ENCODE measurements around the gene ARHGAP1.
A peak's percentile ranks its signal among the peaks of the same experiment; 100 is the strongest.

Gene ARHGAP1

DNA sequence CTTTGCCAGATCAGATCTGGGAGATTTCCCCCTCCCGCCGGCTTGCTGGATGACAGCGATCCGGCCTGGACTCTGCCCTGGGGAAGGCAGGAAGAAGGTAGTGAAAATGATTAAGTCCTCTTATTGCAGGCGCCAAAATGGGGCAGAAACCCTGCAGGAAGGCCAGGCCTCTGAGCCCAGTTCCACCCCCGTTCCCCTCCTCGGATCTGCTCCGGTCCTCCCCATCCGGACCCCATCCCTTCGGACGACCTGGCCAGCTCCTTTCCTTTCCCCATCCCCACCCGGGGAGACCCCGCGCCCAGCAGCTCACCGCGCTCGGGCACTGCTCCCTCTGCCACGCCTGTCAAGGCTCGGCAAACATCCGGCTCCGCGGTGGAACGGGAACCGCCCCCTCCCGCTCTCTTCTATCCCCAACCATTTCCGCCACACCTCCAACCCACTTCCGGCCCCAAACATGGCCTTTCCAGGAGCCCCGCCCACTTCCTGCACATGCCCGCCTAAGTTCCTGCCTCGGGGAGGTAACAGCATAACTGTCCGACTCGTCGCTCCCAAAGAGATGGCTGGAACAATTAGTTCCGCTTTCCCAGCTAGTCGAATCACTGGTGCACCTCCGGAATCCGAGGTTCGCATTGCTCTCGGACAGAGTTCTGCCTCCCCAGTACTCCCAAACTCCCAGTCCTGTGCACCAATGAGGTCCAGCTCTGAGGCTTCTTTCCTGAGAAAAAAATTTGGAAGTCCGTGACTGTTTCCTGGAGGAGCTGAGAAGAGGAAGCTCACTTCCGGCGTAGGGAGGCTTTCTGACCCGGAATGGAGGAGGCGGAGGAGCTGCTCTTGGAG is at the start of gene ARHGAP1, which contains the start of gene ZNF408:
Gene ARHGAP1, minus strand, starts transcription at position 379 of the 837 bp plus-strand sequence. CDS start 4,512 bp downstream, outside the sequence.
Gene ZNF408, plus strand, starts transcription at position 791 of the 837 bp plus-strand sequence. Its CDS starts 17 bp downstream, at position 808.
- FAIRE-seq = peak; percentile 95

DNA sequence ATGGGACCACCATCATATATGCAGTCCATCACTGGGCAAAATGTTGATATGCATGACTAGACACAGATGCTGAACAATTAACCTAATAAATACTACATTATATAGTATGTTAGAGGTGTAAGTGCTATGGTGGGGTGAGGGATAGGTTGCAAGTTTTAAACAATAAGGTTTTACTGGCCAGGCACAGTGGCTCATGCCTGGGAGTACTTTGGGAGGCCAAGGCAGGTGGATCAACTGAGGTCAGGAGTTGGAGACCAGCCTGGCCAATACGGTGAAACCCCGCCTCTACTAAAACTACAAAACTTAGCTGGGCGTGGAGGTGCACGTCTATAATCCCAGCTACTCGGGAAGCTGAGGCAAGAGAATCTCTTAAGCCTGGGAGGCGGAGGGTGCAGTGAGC is 46.7 kb upstream of the ARHGAP1 start:
- FAIRE-seq = no peak

DNA sequence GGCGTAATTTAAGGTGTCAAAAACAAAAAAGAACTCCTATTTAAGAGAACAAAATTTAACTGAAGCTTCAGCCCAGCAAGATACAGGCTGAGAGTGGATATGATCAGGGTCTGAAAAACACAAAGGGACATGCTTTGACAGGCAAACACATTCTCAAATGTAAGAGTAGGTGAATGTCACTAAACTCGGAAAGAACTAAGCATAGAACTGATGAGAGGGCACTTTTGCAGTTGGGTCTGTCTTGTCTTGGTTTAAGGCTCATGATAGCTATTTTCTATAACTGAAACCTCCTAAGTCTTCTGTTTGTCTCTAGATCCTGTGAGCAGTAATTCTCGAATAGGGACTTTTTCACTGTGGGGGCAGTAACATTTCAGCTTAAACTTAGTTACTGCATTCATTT is 45.6 kb upstream of the ARHGAP1 start:
- no peak for FAIRE-seq

DNA sequence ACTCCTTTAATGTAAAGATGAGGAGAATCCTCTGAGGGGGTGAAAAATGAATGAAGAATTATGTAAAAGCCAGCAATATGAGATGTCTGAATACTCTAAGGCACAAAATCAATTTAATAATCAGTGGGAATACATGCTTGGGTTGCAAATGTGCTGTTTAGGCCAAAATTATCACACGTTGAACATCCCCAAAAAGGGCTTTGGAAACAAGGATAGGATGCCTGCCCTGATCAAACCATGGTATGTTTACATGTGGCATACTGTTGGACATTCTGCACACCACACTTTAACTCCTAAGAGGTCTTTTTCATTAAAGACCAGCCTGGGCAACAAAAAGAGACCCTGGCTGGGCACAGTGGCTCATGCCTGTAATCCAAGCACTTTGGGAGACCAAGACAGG is 44.9 kb upstream of the ARHGAP1 start:
- no peak for FAIRE-seq

DNA sequence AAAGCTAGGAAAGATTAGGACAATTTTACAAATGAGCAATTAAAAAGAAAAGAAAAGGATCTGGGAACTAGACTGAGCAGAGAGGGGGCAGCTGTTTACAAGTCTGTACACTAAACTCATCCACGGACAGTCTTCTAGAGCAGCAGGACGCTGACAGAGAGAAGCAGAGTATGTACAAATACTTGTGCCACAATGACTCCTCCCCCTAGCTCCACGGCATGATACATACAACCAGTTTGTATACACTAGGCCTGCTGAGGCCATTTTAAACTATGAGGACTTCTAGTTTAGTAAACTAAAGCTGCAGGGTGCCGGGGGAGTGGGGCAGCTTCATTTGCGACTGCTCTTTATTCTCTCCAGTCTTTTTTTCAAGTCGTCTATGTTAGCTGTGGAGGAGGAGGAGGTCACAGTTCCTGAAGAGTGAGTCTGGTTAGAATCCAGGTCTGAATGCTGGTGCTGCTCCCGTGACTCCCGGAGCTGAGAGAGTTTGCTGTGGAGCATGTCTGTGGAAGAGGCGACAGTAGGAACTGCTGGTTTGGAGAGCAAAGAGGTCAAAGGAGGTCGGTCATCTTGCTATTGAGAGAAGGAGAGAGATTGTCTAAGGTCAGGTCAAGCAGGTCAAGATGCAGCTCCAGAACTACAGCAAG is 43.4 kb upstream of the ARHGAP1 start:
- no peak for FAIRE-seq

DNA sequence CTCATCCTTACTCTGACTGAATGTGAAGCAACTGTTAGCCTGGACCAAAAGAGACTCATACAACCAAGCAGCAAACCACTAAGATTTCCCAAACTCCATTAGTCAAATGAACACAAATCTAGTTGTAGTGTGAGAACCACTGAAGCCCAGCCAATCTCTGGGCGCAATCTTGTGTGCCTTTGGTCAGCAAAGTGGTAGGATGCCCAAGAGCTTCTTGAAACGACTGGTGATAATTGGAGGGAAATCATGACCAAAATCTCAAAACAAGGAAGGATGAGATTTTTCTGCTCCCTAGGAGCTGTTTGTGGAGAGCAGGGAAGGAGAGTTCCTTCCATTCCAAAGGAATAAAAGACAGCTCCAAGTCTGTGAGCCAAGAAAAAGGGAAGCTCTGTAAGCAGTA is 42.6 kb upstream of the ARHGAP1 start:
- FAIRE-seq = no peak

DNA sequence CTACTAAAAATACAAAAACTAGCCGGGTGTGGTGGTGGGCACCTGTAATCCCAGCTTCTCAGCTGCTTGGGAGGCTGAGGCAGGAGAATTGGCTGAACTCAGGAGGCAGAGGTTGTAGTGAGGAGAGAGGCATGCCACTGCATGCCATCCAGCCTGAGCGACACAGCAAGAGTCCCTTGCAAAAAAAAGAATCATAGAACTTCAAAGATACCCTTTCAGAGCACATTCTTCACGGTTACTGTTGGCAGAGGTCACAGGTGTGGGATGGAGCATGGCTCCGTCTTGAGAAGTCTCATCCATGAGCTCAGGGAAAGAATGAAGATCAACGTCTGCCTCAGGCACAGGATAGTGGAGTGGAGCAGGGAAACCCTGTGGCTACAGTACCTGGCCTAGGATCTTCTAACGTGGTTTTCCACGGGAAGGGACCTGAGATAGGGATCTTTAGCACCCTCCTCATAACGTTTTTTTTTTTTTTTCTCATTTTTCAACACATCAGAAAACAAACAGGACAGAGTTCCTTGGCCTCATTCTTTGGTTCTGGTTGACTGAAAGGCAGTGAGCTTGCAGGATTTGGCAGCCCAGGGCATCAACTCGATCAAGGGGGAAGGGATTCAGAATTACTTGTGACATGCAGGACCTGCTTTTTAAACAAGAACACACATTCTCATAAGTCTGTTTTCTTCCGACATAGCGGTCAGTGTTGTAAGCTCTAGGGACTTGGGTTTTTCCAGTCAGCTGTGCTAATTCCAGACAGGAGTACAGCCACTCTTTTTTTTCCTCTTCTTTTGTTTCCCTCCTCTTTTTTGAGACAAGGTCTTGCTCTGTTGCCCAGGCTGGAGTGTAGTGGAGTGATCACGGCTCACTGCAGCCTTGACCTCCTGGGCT is 41.4 kb upstream of the ARHGAP1 start:
- FAIRE-seq = no peak

DNA sequence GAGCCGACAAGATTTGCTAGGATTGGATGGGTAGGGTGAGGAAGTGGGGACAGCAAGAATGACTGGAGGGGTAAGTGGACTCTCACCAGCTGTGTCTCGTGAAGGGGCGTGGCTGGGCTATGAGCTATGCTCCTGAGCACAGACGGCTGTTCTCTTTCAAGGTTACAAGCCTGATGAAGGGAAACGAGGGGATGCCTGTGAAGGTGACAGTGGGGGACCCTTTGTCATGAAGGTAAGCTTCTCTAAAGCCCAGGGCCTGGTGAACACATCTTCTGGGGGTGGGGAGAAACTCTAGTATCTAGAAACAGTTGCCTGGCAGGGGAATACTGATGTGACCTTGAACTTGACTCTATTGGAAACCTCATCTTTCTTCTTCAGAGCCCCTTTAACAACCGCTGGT is 38.5 kb upstream of the ARHGAP1 start:
- FAIRE-seq = no peak

DNA sequence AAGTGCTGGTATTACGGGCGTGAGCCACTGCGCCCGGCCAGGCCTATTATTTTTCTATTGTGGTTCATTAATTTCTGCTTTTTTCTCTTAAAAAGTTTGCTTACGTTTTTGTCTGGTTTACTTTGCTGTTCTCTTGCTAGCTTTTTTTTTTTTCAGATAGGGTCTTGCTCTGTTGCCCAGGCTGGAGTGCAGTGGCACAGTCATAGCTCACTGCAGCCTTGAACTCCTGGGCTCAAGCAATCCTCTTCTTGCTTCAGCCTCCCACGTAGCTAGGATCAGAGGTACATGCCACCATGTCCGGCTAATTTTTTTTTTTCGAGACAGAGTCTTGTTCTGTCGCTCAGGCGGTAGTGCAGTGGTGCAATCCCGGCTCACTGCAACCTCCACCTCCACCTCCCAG is 37.3 kb upstream of the ARHGAP1 start:
- no peak for FAIRE-seq

DNA sequence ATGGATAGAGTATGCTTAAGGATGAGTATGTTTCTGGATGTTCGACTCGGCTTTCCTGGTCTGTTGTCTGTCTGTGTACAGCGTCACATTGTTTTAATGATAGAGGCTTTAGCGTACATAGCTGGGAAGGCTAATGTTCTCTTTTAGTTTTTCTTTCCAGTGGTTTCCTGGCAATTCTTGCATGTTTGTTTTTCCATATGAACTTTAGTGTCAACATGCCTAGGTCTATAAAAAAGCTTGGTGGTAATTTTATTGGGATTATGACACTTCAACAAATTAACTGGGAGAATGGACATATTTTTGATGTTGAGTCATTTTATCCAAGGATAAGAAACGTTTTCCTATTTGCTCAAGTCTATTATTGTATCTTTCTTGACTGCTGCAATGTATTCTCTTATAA is 36.2 kb upstream of the ARHGAP1 start:
- no peak for FAIRE-seq

DNA sequence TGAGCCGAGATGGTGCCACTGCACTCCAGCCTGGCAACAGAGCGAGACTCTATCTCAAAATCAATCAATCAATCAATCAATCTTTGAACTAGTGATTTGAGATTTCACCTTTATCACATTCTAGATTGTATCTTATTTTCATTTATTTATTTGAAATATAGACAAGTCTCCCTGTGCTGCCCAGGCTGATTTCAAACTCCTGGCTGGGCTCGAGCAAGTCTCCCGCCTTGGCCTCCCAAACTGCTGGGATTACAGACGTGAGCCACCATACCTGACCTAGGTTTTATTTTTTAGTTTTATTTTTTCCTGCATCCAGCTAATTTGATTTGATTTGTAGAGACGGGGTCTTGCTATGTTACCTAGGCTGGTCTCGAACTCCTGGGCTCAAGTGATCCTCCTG is 35.7 kb upstream of the ARHGAP1 start:
- no peak for FAIRE-seq

DNA sequence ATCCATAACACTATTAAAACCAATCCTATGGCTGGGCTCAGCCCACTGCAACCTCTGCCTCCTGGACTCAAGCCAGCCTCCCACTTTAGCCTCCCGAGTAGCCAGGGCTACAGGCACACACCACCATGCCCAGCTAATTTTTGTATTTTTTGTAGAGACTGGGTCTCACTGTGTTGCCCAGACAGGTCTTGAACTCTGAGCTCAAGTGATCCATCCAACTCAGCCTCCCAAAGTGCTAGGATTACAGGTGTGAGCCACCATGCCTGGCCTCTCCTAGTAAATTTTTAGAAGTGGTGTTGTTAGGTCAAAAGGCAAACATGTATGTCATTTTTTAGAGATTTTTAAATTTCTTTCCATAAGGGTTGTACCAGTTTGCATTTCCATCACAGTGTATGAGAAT is 32.8 kb upstream of the ARHGAP1 start:
- FAIRE-seq = no peak

DNA sequence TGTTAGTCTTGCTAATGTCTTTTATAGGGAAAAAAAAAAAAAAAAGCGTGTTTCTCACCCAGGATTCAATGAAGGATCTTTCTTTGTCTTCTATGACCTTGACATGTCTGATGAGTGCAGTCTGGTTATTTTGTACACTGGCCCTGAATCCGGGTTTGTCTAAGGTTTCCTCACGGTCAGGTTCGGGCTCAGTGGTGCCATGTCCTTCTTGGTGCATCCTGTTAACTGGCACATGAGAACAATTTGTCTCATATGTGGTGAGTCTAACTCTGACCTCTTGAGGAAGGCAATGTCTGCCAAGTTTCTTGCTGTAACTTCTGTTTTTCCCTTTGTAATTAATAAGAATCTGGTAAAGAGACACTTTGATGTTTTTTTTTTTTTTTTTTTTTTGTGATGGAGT is 31.1 kb upstream of the ARHGAP1 start:
- FAIRE-seq = no peak

DNA sequence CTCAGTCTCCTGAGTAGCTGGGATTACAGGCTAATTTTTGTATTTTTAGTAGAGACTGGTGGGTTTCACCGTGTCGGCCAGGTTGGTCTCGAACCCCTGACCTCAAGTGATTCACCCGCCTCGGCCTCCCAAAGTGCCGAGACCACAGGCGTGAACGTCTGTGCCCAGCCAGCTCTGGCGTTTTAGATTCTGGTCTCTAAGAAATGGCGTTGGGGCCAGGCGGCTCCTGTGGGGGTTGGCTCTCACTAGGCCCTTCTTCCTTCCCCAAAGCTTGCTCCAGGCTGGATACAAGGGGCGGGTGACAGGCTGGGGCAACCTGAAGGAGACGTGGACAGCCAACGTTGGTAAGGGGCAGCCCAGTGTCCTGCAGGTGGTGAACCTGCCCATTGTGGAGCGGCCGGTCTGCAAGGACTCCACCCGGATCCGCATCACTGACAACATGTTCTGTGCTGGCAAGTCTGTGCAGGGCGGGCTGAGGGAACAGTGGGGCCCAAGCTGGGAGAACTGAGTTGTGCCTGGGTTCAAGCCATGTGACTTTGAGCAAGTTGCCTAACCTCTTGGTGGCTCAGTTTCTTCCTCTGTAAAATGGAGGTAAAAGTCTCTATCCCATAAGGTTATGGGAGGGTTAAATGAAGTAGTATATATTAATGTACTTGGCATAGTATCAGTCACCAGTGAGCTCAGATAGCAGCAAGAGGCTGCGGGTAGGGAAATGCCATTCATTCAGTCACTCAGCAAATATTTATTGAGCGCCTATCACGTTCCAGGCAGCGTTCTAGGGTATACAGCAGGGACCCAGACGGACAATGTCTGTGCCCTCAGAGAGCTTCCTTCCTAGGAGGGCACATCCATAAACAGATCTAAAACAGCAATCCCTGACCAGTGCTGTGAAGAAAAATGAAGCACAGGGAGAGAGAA is 28.9 kb upstream of the ARHGAP1 start:
- no peak for FAIRE-seq

DNA sequence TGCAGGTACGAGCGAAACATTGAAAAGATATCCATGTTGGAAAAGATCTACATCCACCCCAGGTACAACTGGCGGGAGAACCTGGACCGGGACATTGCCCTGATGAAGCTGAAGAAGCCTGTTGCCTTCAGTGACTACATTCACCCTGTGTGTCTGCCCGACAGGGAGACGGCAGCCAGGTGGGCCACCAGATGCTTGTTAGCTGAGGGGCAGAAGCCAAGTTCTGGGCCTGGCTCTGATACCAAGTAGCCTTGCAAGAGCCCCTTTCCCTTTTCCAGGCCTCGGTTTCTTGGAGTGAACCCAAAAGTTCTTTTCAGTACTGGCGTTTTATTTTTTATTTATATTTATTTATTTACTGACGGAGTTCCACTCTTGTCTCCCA is 28.2 kb upstream of the ARHGAP1 start:
- no peak for FAIRE-seq

DNA sequence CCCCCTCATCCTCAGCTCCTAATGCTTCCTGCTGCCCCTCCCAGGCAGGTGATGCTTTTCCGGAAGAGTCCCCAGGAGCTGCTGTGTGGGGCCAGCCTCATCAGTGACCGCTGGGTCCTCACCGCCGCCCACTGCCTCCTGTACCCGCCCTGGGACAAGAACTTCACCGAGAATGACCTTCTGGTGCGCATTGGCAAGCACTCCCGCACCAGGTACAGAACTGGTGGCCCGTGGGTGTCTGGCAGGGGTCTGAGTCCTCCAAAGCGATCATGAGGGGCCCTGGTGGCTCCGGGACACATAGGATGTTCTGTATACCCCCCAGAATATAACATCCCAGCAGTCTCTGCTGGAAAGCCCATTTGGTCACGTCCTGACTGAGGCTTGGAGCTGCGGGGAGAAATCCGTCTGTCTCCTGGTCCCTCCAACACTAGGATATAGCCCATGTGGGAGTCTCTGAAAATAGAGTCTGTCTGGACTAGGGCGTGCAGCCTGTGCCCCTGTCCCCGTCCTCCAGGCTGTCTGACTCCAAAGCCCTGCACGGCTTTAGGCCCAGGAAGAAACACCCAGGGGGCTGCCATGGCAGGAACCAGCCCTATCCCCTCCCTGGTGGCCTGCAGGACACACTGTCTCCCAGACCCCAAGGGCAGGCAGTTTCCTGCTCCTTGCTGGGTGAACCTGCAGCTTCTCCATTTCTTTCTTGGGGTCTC is 27.7 kb upstream of the ARHGAP1 start:
- no peak for FAIRE-seq

DNA sequence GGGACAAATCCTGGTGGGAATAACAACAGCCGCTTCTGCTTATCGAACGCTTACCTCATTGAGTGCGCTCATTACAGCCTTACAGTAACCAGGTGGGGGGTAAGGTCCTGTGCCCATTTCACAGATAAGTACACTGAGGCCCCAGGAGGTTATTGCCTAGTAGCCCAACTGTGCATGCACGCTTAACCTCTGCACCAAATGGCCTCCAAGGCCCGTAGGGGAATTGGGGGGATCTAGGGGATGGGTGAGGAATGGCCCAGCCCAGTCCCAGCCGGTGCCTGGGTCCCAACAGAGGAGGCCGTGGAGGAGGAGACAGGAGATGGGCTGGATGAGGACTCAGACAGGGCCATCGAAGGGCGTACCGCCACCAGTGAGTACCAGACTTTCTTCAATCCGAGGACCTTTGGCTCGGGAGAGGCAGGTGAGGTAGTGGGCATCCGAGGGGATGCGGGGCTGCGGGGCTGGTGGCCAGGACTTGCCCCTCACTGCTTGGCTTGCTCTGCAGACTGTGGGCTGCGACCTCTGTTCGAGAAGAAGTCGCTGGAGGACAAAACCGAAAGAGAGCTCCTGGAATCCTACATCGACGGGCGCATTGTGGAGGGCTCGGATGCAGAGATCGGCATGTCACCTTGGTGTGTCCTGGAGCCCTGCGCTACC is 25.9 kb upstream of the ARHGAP1 start:
- FAIRE-seq = no peak

DNA sequence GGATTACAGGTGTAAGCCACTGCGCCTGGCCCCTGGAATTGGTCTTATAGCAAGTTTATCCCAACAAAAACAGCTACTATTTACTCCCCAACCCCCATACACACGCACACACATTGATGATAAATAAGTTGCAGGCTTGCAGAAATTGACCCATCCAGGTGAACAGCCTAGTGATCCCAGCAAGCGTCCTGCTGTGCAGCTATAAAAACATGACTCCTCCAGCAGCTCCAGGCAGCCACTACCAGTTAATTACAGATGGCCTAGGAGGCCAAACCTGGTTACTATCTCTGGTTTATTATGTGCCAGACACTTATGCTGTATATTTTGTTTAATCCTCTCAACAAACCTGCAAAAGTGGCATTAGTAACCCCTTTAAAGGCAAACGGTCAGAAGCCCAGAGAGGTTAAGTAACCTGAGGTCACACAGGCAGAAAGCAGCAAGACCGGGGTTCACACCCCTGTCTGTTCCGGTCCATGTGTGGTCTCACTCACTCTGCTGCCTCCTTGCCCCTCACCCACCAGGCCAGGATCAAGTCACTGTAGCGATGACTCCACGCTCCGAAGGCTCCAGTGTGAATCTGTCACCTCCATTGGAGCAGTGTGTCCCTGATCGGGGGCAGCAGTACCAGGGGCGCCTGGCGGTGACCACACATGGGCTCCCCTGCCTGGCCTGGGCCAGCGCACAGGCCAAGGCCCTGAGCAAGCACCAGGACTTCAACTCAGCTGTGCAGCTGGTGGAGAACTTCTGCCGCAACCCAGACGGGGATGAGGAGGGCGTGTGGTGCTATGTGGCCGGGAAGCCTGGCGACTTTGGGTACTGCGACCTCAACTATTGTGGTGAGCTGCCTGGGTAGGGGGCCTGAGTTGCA is 25.2 kb upstream of the ARHGAP1 start:
- no peak for FAIRE-seq

DNA sequence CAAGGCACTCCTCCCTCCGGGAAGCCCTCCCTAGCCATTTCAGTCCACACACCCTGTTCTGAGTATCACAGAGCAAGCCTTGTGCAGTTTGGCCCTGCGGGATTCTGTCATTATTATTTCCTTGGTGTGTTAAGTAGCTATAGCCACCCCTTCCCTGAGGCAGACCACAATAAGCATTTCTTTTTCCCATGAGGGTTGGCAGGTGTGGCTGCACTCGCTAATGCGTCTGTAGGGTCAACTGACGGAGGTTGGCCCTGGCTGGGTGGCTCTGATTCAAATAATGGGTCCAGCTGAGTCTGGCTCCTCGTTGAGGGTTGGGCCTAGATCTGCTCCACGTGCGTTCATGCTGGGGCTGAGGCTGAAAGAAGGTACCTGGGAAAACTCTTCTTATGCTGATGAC is 23.7 kb upstream of the ARHGAP1 start:
- FAIRE-seq = no peak

DNA sequence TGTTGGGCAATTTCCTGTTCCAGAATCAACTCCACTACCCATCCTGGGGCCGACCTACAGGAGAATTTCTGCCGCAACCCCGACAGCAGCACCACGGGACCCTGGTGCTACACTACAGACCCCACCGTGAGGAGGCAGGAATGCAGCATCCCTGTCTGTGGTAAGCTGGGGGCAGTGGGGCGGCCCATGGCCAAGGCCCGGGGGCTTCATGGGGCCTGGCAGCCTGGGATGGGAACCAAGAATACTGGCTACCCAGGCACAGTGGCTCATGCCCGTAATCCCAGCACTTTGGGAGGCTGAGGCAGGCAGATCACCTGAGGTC is 22.9 kb upstream of the ARHGAP1 start:
- FAIRE-seq = no peak

Measured in G401.6 (cell line).